HepG2 (cell line): ENCODE measurements around the gene KLHL18. TPM values are rescaled to one million over a fixed set of nuclear protein-coding genes. Genes with fewer than 3 reads are reported as not detected.

Experiments used
- CSRNP2 ChIP-seq: sonication (generic); formaldehyde crosslinking; conservative IDR thresholded peaks from 2 replicates; pipeline ENCODE4 v1.8.0; 2022; ENCODE audit warnings: low read depth, missing genetic modification reagents
- DZIP1 ChIP-seq: sonication (generic); formaldehyde crosslinking; IDR thresholded peaks from 2 replicates; pipeline ENCODE4 v1.5.0; 2020; ENCODE audit warnings: mild to moderate bottlenecking, missing genetic modification reagents
- GATA4 ChIP-seq: sonication (generic); IDR thresholded peaks from 2 replicates; pipeline ENCODE4 v1.6.1; 2016; ENCODE audit warnings: antibody characterized with exemption, low read depth, borderline replicate concordance
- JUN ChIP-seq: sonication (generic); formaldehyde crosslinking; IDR thresholded peaks from 2 replicates; pipeline ENCODE4 v1.4.0; 2020; ENCODE audit warnings: mild to moderate bottlenecking, missing genetic modification reagents
- KLF16 ChIP-seq, 2 experiments: sonication (generic) in 1 of 2; formaldehyde crosslinking in 1 of 2; IDR thresholded peaks; 2 replicates each; pipeline versions ENCODE4 v1.6.1 to v1.8.0; 2016 to 2023; ENCODE audit warnings: missing genetic modification reagents in 2 of 2, missing compliant biosample characterization in 1 of 2
- MED1 ChIP-seq: sonication (generic); formaldehyde crosslinking; IDR thresholded peaks from 2 replicates; pipeline ENCODE4 v1.4.0; 2020; ENCODE audit warnings: missing genetic modification reagents
- MYPOP ChIP-seq: sonication (generic); formaldehyde crosslinking; IDR thresholded peaks from 2 replicates; pipeline ENCODE4 v1.8.1; 2023; ENCODE audit warnings: mild to moderate bottlenecking, moderate library complexity, missing genetic modification reagents
- NONO ChIP-seq, 2 experiments: fragments of 450-650 bp in 1 of 2; sonication (generic) in 1 of 2; formaldehyde crosslinking in 1 of 2; IDR thresholded peaks in 1 of 2; conservative IDR thresholded peaks in 1 of 2; 2 replicates each; pipeline versions ENCODE4 v1.6.1 to v1.8.0; 2017 to 2022; ENCODE audit warnings: mild to moderate bottlenecking in 1 of 2, missing genetic modification reagents in 1 of 2, moderate library complexity in 1 of 2
- POGK ChIP-seq: sonication (generic); formaldehyde crosslinking; conservative IDR thresholded peaks from 2 replicates; pipeline ENCODE4 v1.8.0; 2022; ENCODE audit warnings: mild to moderate bottlenecking, moderate library complexity, missing genetic modification reagents
- SATB2 ChIP-seq: sonication (generic); formaldehyde crosslinking; IDR thresholded peaks from 2 replicates; pipeline ENCODE4 v1.5.0; 2020; ENCODE audit warnings: missing genetic modification reagents
- SP5 ChIP-seq: IDR thresholded peaks from 2 replicates; pipeline ENCODE4 v1.6.1; 2016; ENCODE audit warnings: low read depth, borderline replicate concordance
- SSRP1 ChIP-seq: IDR thresholded peaks from 2 replicates; pipeline ENCODE4 v1.6.1; 2016; ENCODE audit warnings: control low read depth
- YEATS4 ChIP-seq: sonication (generic); formaldehyde crosslinking; IDR thresholded peaks from 2 replicates; pipeline ENCODE4 v1.4.0; 2020; ENCODE audit warnings: missing genetic modification reagents, borderline replicate concordance
- ZFP36L2 ChIP-seq: sonication (generic); formaldehyde crosslinking; IDR thresholded peaks from 2 replicates; pipeline ENCODE4 v1.4.0; 2020; ENCODE audit warnings: missing genetic modification reagents
- ZNF30 ChIP-seq: sonication (generic); formaldehyde crosslinking; IDR thresholded peaks from 2 replicates; pipeline ENCODE4 v1.5.0; 2020; ENCODE audit warnings: mild to moderate bottlenecking, missing genetic modification reagents
- ZNF326 ChIP-seq: sonication (generic); formaldehyde crosslinking; IDR thresholded peaks from 2 replicates; pipeline ENCODE4 v1.4.0; 2020; ENCODE audit warnings: missing genetic modification reagents, borderline replicate concordance
- ZNF564 ChIP-seq: sonication (generic); formaldehyde crosslinking; IDR thresholded peaks from 2 replicates; pipeline ENCODE4 v1.8.1; 2023; ENCODE audit warnings: mild to moderate bottlenecking, missing genetic modification reagents
- ZNF580 ChIP-seq: IDR thresholded peaks from 2 replicates; pipeline ENCODE4 v1.6.1; 2016; ENCODE audit warnings: low read depth, borderline replicate concordance
- polyA plus RNA-seq, 8 experiments: library from polyadenylated mRNA; depleted of rRNA in 3 of 8; stranded (reverse) in 7 of 8; unstranded in 1 of 8; fragments of >200 nt; fragmentation: Illumina TruSeq in 4 of 8; extraction: Trizol in 4 of 8; gene quantifications; 2 replicates each; pipeline versions ENCODE4 v1.2.1 to v1.2.3, GENCODE V29; 2011 to 2016; ENCODE audit warnings: low read depth in 4 of 8, missing spikeins in 1 of 8, mixed read lengths in 1 of 8; ENCODE audit not compliant: insufficient read depth in 1 of 8
- total RNA-seq, 5 experiments: library from RNA; depleted of rRNA; stranded (reverse); fragments of >200 nt; fragmentation: Illumina TruSeq; extraction: Trizol; gene quantifications; 2 replicates each; pipeline ENCODE4 v1.2.3, GENCODE V29; 2016; ENCODE audit warnings: low read depth in 1 of 5

The KLHL18 gene
- total and polyA plus RNA-seq, 2 of the 13 experiments (the other 11 are each of a cell fraction or from before 2014, with no cell fraction given) = 17.5 to 18.8 TPM

- TF ChIP-seq MYPOP (CRISPR knock-in tag) (peak; percentile 60; the same call in 1 of the 2 replicates), NONO (IDR thresholded peaks at IDR 0.05) (no peak), NONO (CRISPR knock-in tag; conservative IDR thresholded peaks at IDR 0.05) (peak; percentile 49; the same call in 1 of the 2 replicates), YEATS4 (no peak), ZNF564 (CRISPR knock-in tag) (0 out of 2 replicates have a peak, but pooled peaks have one; percentile 67), SSRP1 (CRISPR knock-in tag) (no peak), SP5 (CRISPR knock-in tag) (peak; percentile 55; the same call in 1 of the 2 replicates), MED1 (peak; percentile 91), ZNF580 (CRISPR knock-in tag) (0 out of 2 replicates have a peak, but pooled peaks have one; percentile 51), ZNF30 (0 out of 2 replicates have a peak, but pooled peaks have one; percentile 35), GATA4 (0 out of 2 replicates have a peak, but pooled peaks have one; percentile 20), SATB2 (CRISPR knock-in tag) (peak; percentile 10; the same call in 1 of the 2 replicates), ZNF326 (CRISPR knock-in tag) (no peak), POGK (CRISPR knock-in tag) (peak; percentile 59; the same call in 1 of the 2 replicates), ZFP36L2 (CRISPR knock-in tag) (0 out of 2 replicates have a peak, but pooled peaks have one; percentile 66), JUN (peak; percentile 54; the same call in 1 of the 2 replicates), KLF16 (CRISPR knock-in tag; IDR thresholded peaks at IDR 0.05) (peak in 1 of 2 experiments; percentile 91; a peak in 2 of 4 replicates), CSRNP2 (no peak), DZIP1 (CRISPR knock-in tag) (peak; percentile 70; the same call in 1 of the 2 replicates)
These were observed 96.7 kb downstream of the KLHL18 start (continued) for GRCh38 chr3:47379411-47379899.
